HG02938 (cell line): ENCODE results near the gene SLC33A1.
A peak's percentile ranks its signal among the peaks of the same experiment; 100 is the strongest.
"Not testable (repeated sequence)": the region's sequence is repeated elsewhere in the genome, so short reads cannot be mapped to it uniquely, and the experiment has no call there.

Experiments used
- ATAC-seq: cut with Tn5 transposase; IDR thresholded peaks from one replicate; pipeline ENCODE4 v1.9.1; 2021; ENCODE audit warnings: mild to moderate bottlenecking, moderate library complexity; ENCODE audit not compliant: unreplicated experiment

The SLC33A1 gene

GRCh38 chr3:155862290-155862982, 8.2 kb upstream of the SLC33A1 start:
- ATAC-seq = not testable (repeated sequence)

GRCh38 chr3:155861476-155862183, 7.4 kb upstream of the SLC33A1 start:
- ATAC-seq = no peak

- ATAC-seq = not testable (repeated sequence)
Measured at GRCh38 chr3:155860424-155860823, 6.2 kb upstream of the SLC33A1 start.

- ATAC-seq = peak; percentile 50
Measured at GRCh38 chr3:155859859-155860258, 5.6 kb upstream of the SLC33A1 start.

- peak; percentile 11 for ATAC-seq
Measured at GRCh38 chr3:155853214-155854140, 750 bp downstream of the SLC33A1 start.

GRCh38 chr3:155852341-155852740, 1.9 kb downstream of the SLC33A1 start:
- no peak for ATAC-seq

GRCh38 chr3:155849404-155849803, 4.8 kb downstream of the SLC33A1 start:
- ATAC-seq = not testable (repeated sequence)

GRCh38 chr3:155847993-155848392, 6.2 kb downstream of the SLC33A1 start:
- ATAC-seq = no peak

- ATAC-seq = no peak
Measured at GRCh38 chr3:155846119-155846518, 8.1 kb downstream of the SLC33A1 start.

- ATAC-seq = no peak
Measured at GRCh38 chr3:155843569-155843968, 10.7 kb downstream of the SLC33A1 start.

GRCh38 chr3:155835341-155836071, 18.7 kb downstream of the SLC33A1 start:
- ATAC-seq = no peak

GRCh38 chr3:155828490-155829098, 25.6 kb downstream of the SLC33A1 start:
- ATAC-seq = not testable (repeated sequence)

- ATAC-seq = no peak
Measured at GRCh38 chr3:155815030-155815545, 39.1 kb downstream of the SLC33A1 start.

- ATAC-seq = not testable (repeated sequence)
Measured at GRCh38 chr3:155813224-155813623, 41.0 kb downstream of the SLC33A1 start.

GRCh38 chr3:155809181-155809580, 45.0 kb downstream of the SLC33A1 start:
- no peak for ATAC-seq

GRCh38 chr3:155807823-155808222, 46.4 kb downstream of the SLC33A1 start:
- no peak for ATAC-seq

GRCh38 chr3:155805802-155806618, 48.2 kb downstream of the SLC33A1 start, which contains the start of gene C3orf33:
Gene C3orf33 (minus strand): TSS chr3:155806278. CDS start chr3:155806252, 26 bp downstream.
- ATAC-seq = peak; percentile 87

GRCh38 chr3:155805204-155805801, 48.9 kb downstream of the SLC33A1 start:
- ATAC-seq = peak; percentile 30

- ATAC-seq = no peak
Measured at GRCh38 chr3:155804323-155804722, 49.9 kb downstream of the SLC33A1 start.
